ENCODE measurements around the gene APBB2. TPM values are rescaled to one million over a fixed set of nuclear protein-coding genes. Genes with fewer than 3 reads are reported as not detected.

Gene APBB2
- total and polyA plus RNA-seq, 10 of the 15 experiments (the other 5 are each of a cell fraction or from before 2014, with no cell fraction given) = 2.7 to 24.6 (median 19.0) TPM

DNA sequence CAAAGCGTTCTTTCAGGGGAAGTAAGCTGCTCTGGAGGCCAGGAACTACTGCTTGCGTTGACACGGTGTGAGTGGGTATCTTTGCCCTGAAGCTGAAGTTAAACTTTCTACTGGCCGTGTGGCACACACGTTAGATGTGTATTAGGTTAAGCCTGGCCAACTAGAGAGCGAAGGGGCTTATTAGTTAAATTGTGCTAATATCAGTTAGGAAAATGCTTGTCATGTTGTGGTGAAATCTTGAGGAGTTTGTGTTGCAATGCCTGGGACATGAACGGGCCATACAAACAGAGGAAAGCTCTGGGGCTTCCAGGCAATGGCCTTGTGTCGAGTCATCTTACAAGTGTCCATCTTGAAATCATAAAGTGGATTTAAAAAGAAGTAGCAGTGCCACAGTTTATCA lies 402.0 kb downstream of the APBB2 start (continued):
- TF ChIP-seq, protein P1, sequence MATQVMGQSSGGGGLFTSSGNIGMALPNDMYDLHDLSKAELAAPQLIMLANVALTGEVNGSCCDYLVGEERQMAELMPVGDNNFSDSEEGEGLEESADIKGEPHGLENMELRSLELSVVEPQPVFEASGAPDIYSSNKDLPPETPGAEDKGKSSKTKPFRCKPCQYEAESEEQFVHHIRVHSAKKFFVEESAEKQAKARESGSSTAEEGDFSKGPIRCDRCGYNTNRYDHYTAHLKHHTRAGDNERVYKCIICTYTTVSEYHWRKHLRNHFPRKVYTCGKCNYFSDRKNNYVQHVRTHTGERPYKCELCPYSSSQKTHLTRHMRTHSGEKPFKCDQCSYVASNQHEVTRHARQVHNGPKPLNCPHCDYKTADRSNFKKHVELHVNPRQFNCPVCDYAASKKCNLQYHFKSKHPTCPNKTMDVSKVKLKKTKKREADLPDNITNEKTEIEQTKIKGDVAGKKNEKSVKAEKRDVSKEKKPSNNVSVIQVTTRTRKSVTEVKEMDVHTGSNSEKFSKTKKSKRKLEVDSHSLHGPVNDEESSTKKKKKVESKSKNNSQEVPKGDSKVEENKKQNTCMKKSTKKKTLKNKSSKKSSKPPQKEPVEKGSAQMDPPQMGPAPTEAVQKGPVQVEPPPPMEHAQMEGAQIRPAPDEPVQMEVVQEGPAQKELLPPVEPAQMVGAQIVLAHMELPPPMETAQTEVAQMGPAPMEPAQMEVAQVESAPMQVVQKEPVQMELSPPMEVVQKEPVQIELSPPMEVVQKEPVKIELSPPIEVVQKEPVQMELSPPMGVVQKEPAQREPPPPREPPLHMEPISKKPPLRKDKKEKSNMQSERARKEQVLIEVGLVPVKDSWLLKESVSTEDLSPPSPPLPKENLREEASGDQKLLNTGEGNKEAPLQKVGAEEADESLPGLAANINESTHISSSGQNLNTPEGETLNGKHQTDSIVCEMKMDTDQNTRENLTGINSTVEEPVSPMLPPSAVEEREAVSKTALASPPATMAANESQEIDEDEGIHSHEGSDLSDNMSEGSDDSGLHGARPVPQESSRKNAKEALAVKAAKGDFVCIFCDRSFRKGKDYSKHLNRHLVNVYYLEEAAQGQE (IDR thresholded peaks at IDR 0.05; ENCODE audit: low read depth, low read length) = no peak
- TF ChIP-seq RAD51 (IDR thresholded peaks at IDR 0.05) (no peak), IKZF1 (conservative IDR thresholded peaks at IDR 0.05) (no peak), FOXM1 (IDR thresholded peaks at IDR 0.05; ENCODE audit: low read depth, low read length) (no peak)
- TF ChIP-seq, protein P2, sequence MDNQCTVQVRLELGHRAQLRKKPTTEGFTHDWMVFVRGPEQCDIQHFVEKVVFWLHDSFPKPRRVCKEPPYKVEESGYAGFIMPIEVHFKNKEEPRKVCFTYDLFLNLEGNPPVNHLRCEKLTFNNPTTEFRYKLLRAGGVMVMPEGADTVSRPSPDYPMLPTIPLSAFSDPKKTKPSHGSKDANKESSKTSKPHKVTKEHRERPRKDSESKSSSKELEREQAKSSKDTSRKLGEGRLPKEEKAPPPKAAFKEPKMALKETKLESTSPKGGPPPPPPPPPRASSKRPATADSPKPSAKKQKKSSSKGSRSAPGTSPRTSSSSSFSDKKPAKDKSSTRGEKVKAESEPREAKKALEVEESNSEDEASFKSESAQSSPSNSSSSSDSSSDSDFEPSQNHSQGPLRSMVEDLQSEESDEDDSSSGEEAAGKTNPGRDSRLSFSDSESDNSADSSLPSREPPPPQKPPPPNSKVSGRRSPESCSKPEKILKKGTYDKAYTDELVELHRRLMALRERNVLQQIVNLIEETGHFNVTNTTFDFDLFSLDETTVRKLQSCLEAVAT (IDR thresholded peaks at IDR 0.05) = no peak

DNA sequence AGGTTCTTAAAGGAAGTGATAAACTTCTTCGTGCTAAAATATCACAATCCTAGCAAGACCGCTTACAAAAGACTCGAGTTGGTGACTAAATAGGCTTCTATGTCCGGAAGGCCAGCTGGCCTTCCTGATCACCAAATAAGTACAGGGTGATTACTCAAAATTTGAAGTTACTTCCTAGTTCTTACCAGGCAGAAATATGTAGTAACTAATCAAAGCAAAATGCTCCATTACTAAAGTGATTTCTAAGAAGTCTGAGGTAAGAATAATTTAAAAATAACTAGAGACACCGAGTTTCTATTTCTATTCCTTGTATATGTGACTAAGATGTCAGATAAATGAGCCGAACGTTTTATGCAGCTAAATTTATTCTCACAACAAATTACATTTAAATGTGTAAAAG lies 402.4 kb downstream of the APBB2 start:
- no peak overlapping the region for H3K27ac ChIP-seq (ENCODE audit: control insufficient read depth, insufficient read depth)
- no peaks in the 10 kb centered on the region for H3K4me1 ChIP-seq (ENCODE audit: control insufficient read depth, insufficient read depth, low read length)
- in situ Hi-C loops (cut with MboI) (no loop called here), intact Hi-C loops (cut with micrococcal nuclease; ENCODE audit: unreplicated experiment) (no loop called here)
- ATAC-seq (no peak), DNase-seq (ENCODE audit: low read depth, low spot score) (no peak), FAIRE-seq (no peak)
- no peaks in the 10 kb centered on the region for H3K79me2 ChIP-seq (ENCODE audit: control insufficient read depth, insufficient read depth, low read length)
- no peaks in the 10 kb centered on the region for H4K20me1 ChIP-seq (ENCODE audit: control insufficient read depth, insufficient read depth)
- RAD21 ChIA-PET (ENCODE audit: unreplicated experiment) = no interaction called here
- SMC1A ChIA-PET (ENCODE audit: uncharacterized antibody, unreplicated experiment) = interaction anchor here (1.2 to 1.5 kb wide), 3 partner anchors 28 to 66 kb away, joined by 3 read pairs; no protein-coding TSS in a partner anchor
- H2AFZ ChIP-seq (ENCODE audit: control insufficient read depth, low read depth, low read length) = no peak overlapping the region
- no peaks in the 10 kb centered on the region; a peak in 1 of 4 replicates for H3K36me3 ChIP-seq (ENCODE audit: control insufficient read depth in 2 of 2, insufficient read depth in 2 of 2, low read length in 1 of 2)
- H3K9me3 ChIP-seq (replicated peaks; ENCODE audit: control insufficient read depth, insufficient read depth, low read length) = no peaks in the 10 kb centered on the region
- POLR2A ChIA-PET = no interaction called here
- H3K27me3 ChIP-seq (replicated peaks in 1 of 2; ENCODE audit: control insufficient read depth in 2 of 2, insufficient read depth in 2 of 2, low read length in 1 of 2) = no peaks in the 10 kb centered on the region
- H3K9ac ChIP-seq (ENCODE audit: control insufficient read depth, insufficient read depth, low read length) = no peak overlapping the region
- no peak overlapping the region for H3K4me3 ChIP-seq
- 42% methylated on average over 7 of the region's 7 CpGs for WGBS (ENCODE audit: insufficient coverage, insufficient replicate concordance, low lambda C conversion rate, missing lambda C conversion rate)
- no peak overlapping the region for H3K4me2 ChIP-seq (ENCODE audit: control insufficient read depth, insufficient read depth)
- CTCF ChIA-PET = interaction anchor here (0.6 to 1.6 kb wide), 2 partner anchors 31 to 74 kb away, joined by 3 to 4 read pairs; no protein-coding TSS in a partner anchor
- BruUV-seq (replicated peaks) = no TSS peak
- TF ChIP-seq NFXL1 (IDR thresholded peaks at IDR 0.05; ENCODE audit: borderline replicate concordance) (no peak), BHLHE40 (IDR thresholded peaks at IDR 0.05; ENCODE audit: borderline replicate concordance in 1 of 2, low read depth in 2 of 2, low read length in 1 of 2) (no peak), IRF4 (IDR thresholded peaks at IDR 0.05; ENCODE audit: low read depth, low read length) (no peak)
